HG03457 (cell line): Measurements from ENCODE around the gene FRMD4A.

ENCODE experiments used
- ATAC-seq: cut with Tn5 transposase; IDR thresholded peaks from one replicate; pipeline ENCODE4 v1.9.1; 2021; ENCODE audit warnings: moderate number of reproducible peaks; ENCODE audit not compliant: unreplicated experiment

FRMD4A gene

DNA sequence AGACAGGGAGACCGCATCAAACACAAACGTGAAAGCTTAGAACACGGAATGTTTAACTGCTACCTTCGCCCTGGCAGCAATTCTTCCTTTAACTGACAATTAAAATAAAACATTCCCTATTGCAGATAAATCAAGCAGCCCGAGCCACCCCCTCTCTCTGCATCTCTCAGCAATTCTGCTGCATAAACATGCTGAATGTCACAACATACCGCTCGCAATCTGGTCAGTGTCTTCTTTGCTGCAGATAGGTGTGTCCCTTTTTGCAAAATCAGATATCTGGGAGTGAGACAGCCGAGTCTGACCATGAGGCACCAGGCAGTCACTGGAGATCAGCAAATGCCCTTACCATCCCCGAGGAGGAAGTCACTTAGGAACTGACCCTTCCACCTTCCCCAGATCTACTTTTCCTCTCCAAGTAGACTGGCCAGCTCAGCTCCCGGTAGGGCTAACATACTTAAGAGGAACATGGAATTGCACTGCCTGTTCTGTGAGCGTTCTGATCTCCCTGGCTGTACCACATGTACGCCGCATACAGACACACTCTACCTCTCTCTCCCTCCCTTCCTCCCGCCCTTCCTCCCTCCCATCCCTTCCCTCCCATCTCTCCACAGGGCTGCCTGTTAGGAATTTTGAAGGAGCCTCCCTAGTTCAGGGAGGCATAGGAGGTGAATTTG, at the start of gene FRMD4A:
Gene FRMD4A (minus strand): TSS at position 537 of the 674 bp plus-strand sequence.
- ATAC-seq = no peak

DNA sequence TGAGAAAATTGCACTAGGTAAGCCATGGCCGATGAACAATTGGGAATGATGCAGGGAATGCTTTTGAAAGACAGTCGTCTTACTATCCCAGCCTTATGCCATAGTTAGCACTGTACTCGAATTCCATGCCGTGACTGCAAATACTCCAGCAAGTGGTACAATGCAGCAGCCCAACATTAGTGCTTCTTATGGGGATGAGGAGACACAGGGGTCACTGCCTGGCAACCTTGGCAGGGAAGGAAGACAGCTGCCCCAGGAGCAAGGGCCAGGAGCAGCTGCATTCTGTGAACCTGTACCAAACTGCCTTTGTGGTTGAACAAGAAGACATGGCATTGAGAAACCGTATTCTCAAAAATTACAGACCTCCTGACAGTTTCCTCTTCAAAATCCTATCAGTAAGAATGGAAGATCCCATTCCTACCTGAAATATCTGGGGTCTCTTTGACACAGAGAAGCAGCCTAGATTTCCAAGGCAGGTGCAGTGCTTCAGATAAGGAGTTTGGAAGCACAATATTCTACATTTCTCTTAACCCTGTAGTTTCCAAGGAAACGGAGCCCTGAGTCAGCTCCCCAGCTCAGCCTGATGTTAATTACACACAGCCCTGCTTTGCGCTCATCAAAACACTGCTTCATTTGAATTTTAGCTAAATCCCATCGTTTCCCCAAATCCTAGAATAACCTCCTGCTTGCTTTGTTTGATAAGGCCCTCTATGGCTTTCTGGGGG, 49.0 kb upstream of the FRMD4A start:
- no peak for ATAC-seq

DNA sequence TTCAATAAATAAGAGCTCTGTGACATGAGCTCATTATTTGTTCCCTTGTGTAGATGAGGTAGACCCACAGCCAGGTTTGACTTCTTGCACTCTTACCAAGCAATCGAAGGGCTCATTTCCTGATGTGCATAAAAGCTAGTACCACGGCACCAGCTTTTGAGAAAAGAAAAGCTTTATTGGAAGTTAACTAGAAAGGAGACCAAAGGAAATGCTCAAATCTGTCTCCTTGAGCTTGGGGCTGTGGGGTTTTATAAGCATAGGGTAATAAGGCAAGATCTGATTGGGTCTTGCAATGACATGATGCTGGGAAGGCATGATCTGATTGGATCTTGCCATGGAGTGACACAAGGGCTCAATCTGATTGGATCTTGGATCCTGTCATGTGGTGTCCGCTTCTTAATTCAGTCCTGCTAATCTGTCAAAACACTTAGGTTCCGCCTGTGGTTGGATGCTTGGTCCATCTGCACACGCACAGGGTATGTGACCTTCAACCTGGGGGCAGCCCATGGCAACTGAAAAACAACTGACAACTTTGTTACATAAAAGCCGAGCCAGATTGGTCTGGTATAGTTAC, 47.8 kb upstream of the FRMD4A start:
- ATAC-seq = no peak

DNA sequence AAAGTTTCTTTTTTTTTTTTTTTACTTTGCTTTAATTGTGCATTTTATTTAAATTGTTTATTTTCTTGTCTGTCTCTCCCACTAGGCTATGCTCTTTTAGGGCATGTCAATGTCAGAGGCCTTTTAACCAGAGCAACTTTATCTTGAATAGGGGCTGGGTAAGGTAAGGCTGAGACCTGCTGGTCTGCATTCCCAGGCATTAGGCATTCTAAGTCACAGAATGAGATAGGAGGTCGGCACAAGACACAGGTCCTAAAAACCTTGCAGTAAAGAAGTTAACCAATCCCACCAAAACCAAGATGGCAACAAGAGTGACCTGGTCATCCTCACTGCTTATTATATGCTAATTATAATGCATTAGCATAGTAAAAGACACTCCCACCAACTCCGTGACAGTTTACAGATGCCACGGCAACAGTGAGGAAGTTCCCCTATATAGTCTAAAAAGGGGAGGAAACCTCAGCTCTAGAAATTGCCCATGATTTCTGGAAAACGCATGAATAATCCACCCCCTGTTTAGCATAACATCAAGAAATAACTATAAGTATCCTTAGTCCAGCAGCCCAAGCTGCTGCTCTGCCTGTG, 47.0 kb upstream of the FRMD4A start:
- ATAC-seq = no peak

DNA sequence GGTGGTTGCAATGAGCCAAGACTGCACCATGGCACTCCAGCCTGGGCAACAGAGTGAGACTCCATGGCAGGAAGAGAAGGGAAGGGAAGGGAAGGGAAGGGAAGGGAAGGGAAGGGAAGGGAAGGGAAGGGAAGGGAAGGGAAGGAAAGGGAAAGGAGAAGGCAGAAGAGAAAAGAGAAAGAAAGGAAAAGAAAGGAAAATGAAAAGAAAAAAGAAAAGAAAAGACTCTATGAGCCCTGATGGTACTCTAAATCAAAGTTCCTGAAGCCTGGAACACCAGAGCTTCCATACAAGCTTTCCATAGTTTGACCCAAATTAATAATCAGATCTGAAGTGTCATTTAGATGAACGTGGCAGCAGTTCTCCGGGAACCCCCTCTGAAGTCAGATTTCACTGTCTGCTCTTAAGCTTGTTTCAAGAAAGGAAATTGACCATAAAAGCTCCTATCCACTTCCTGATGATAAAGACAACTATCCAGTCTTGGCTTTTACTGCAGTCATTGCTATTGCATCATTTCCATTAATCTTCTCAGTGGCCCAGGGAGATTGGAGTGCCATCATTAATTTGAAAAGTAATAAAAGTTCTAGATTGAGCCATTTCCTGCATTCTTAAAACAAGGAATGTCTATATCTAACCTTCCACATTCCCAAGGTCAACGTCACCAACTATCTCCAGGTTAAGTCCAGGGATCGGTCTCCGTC, 44.2 kb upstream of the FRMD4A start:
- ATAC-seq = no peak

DNA sequence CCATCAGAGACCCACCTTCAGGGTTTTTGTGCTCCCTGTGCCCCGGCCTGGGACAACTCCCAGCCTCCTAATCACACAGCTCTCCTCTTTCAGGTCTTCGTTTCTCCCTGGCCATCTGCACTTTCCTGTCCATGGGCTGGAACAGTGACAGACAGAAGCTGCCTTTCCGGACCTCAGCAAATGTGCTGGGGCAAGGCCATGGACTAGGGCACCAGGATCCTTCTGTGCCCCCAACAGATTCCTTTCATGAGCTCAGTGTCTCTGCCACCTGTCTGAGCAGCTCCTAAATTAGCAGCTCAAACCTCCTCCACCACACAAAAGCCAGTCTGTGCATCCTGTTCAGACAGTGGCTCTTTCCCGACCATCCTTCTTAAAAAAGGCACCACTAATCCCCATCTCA, 41.9 kb upstream of the FRMD4A start:
- ATAC-seq = no peak

DNA sequence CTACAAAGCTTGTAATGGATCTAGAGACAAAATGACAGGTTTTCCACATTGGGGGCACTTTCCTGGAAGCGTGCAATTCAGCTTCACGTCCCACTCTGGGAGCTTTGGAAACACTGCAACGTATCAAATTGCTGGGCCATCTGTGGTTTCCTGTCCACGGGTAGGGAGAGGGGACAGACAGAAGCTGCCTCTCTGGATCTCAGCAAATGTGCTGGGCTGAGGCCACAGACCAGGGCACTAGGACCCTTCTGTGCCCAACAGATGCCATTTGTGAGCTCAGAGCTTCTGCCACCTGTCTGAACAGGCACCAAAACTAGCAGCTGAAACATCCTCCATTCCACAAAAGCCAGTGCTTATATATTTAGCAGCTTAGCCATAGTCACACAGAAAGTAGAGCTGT, 40.9 kb upstream of the FRMD4A start:
- ATAC-seq = no peak

DNA sequence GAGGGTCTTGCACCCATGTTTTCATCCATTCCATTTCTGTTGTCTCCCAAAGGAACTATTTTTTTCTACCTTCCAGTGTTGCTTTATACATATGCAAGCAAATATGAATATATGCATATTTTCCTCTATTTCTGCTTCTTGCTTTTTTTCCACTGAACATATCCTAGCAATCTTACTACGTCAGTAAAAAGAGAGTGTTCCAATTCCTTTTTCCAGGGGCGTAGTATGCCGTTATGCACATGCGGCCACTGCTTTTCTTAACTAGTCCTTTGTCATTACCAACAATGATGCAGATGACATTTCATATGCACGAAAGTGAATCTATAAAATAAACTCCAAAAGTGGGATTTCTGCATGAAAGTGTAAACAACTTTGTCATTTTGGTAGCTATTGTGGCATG, 40.2 kb upstream of the FRMD4A start:
- ATAC-seq = no peak

DNA sequence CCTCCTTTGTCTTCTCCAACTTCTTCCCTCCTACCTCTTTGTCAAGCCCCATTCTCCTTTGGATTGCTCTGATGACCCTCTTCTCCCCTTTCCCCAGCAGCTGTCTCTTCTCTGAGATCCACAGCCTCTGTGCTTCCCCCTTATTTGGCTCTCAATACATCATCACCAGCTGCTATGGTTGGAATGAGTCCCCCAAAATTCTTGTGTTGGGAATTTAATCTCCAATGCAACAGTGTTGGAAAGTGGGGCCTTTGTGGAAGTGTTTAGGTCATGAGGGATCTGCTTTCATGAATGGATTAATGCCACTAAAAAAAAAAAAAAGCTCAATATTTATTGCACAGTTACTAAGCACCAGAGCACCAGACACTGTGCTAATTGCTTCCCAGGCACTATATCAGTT, 39.2 kb upstream of the FRMD4A start:
- ATAC-seq = no peak

DNA sequence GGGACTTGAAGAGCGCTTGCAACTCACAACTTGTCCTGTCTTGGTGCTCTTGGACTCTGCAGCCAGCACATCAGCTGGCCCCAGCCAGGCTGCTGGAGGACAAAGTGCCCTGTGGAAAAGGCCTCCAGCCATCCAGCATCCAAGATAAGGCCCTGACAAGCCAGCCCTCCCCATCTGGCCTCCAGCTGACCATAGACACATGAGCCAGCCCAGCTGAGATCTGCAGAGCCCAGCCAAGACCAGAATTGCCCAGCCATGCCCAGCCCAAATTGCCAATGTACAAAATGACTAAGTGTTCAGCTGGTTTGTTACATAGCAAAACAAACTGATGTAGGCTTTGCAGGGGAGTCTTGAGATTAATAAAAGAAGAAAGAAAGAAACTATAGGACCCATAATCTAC, 36.0 kb upstream of the FRMD4A start:
- ATAC-seq = no peak

DNA sequence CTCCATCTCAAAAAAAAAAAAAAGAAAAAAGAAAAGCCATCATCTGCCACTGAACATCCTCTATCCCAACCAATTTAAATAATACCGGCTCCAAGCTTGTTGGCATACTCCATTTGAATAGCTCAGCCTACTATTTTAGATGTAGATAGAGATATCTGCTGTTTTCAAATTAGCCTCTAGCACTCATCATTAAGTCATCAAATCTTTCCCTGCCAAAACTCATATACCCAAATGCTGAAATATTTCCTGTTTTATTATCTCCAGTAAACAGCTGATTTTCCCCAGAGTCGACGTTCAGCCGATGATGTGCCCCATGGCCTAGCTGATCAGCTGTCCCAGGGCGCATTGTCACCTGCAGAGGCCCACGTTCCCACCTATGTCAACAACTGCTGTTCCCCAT, 34.5 kb upstream of the FRMD4A start:
- ATAC-seq = no peak

DNA sequence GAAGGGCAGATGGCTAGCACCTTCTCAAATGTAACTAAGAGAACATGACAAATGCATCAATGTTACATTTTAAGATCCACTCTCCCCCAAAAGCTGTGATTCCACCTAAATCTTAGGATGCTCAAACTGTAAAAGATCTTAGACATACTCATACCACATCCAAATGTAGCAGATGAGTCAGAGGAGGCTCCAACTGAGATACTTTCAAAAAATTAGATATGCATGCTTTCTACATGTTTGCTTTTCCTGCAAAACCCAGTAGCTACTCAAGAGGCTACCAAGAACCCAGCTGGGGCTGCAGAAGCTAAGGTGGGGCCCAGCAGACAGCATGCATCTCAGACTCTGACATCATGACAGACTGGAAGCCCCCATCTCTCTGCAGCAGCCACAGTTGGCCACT, 31.4 kb upstream of the FRMD4A start:
- no peak for ATAC-seq

DNA sequence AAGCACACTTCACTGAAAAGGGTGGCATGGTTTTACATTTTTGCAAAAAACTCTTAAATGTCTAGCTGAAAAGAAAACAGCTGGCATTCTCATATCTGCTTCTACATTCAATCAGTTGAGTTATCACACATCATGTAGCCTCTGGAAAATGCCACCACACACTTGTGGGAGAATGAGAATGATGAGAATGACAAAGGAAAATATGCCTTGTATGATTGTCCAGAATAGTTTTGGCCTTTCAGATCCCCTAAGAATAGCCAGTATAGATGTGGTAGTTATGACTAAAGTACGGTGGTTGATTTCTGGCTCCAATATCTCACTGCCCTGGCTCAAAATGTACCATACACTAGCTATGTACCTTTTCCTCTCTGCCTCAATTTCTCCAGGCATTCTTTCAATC, 30.2 kb upstream of the FRMD4A start:
- no peak for ATAC-seq

DNA sequence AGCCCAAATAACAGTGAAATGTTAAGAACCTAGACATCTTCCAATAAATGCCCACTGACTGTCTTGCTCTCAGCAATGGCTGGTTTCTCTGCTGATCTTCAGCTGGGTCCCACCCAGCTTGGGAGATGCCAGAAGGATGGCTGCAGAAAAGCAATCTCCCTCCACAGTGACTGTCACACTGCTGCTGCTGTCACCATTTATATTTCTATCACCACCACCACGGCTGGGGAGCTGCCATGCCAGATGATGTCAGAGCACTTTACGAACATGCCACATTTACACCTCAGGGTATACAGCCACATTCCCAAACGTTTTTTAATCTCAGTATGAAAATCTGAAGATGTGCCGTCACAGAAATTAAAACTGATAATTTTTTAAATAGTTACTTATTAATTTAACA, 29.8 kb upstream of the FRMD4A start:
- no peak for ATAC-seq

DNA sequence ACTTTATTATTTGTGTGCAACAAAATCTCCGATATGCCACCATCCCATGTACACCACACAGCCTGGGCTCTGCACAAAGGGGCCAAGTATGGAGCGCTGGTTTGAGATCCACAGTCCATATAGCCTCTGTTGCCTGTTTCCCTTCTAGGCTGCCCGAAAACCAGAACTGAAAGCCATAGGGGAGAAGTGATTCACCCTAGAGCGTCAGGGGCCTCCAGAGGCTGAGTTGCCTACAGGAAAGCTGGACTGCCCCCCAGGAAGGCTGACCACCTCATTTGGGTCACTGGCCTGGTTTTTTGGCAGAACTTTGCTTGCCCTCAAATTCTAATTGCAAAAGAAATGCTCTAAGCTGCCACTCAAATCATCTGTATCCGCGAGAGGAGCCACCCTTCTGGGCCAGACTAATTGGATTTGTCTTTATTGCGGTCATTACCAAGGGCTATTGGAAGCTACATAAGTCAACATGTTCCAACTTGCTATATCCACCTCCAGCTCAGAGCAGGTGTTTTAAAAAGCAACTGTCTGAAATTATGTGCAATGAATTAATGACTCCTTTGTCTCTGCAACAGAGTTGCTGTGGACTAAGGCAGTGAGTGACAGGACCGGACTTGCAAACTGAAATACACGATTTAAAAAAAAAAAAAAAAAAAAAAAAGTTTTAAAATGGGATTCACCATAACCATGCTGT, 28.3 kb upstream of the FRMD4A start:
- no peak for ATAC-seq

DNA sequence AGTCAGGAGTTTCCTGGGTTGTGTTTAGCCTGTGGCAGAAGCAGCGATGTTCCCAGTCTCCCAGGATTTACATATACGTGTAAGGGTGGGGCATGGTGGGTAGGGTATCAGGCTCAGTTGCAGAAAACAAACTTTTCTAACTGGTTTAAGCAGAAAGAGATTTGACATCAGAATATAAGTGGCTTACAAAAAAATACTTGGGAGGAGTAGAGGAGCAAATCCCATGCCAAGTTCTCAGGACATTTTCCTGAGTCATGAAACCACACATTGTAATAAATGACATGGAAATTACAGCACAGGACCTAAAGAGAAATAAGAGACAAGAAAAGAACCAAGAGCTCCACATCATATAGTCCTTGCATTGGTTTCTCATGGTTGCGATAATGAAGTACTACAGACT, 26.2 kb upstream of the FRMD4A start:
- ATAC-seq = no peak

DNA sequence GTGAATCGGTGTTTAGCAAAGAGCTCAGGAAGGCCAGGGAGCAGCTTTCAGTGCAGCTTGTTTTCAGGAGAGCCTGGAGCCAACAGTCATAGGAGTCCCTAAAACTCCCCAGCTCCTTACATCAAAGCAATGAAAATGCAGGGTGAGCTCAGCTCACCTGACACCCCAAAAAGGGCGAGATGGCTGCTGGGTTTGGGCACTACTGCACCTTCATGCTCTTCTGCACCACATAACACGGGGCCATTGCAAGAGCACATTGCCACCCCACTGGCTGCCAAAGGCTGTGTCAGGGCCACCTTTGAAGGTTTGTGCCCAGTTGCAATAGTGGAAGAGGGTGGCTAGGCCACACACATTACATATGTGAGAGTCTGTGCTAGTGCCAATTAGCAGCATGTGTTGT, 25.0 kb upstream of the FRMD4A start:
- no peak for ATAC-seq

DNA sequence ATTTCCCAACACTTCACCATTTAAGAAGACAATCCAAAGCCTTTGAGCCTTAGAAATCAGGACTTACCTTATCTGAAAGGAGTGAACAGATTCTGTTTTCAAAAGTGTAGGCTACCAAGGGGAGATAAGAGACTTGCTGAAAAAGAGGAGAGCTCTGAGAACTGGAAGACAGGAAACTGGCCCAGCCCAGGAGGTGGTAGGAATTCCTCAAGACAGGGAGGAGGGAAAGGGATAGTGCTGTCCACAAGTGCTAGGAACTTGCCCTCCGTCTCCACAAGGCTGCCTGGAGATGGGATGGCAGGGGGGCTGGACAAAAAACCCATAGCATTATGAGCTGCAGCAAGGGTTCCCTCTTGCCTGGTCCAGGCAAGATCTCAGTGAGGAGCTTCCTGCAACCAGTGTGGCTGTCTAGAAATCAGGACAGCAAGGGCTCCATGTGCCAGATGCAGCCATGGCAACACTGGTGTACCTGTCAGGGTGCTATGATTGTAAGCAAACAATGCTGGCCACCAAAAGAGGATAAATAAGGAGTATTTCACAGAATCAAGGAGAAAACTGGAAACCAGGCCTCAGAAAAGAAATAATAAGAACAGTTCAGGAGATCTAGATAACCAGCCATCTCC, 22.7 kb upstream of the FRMD4A start:
- no peak for ATAC-seq

DNA sequence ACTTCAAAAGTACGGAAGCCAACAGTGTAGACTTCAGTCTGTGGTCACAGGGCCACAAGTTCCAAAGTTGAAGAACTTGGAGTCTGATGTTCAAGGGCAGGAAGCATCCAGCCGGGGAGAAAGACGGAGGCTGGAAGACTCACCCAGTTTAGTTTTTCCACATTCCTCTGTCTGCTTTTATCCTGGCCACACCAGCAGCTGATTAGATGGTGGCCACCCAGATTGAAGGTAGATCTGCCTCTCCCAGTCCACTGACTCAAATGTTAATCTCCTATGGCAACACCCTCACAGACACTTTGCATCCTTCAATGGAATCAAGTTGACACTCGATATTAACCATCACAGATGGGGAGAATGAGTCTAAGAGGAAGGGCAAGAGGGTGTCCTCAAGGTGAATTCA, 19.3 kb upstream of the FRMD4A start:
- ATAC-seq = no peak

DNA sequence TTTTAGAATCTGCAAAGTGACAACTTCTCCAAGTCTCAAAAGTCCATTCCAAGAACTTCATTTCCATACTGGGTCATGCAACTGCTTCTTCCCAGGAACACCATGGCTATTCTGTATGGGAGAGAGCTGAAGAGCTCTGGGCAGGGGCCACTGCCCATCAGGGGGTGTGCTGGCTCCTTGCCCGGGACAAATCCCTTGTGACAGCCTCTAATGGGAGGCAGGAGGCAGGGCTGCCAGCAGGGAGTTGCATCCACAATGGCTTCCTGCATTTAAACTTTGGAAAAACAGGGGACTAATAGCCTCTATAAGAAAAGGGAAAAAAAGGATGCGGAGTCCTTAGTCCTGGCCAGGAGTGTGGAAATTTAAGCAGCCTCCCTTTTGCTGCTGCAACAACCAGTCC, 18.4 kb upstream of the FRMD4A start:
- ATAC-seq = no peak

DNA sequence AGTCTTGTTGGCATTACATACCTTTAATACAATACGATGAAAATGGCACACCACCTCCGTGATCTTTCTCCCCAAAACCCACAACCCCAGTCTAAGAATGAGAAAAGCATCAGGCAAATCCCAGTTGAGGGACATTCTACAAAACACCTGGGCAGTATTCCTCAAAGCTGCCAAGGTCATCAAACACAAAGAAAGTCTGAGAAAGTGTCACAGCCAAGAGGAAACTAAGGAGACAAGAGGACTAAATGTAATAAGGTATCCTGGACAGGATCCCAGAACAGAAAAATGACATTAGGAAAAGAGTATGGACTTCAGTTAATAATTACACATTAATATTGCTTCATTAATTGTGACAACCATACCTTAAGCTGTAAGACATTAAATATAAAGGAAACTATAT, 14.5 kb upstream of the FRMD4A start:
- no peak for ATAC-seq
